Lung (tissue), 12 donors: ENCODE data around the gene EPB41. TPM values are rescaled to one million over a fixed set of nuclear protein-coding genes. Genes with fewer than 3 reads are reported as not detected.

Experiments
- ATAC-seq: fragments of 200-7000 bp; cut with Tn5 transposase; one replicate; pipeline ENCODE4 v1.9.1; 2020; ENCODE audit warnings: moderate number of reproducible peaks; ENCODE audit not compliant: insufficient read depth, low FRiP score
- DNase-seq, 3 donors: peaks; one replicate each; pipeline ENCODE4 v3.0.0-alpha.2; 2013 to 2017
- H3K27ac ChIP-seq, 2 donors: one replicate each; pipeline ENCODE4 v1.5.1; 2013; ENCODE audit warnings: mild to moderate bottlenecking in 2 of 2, moderate library complexity in 2 of 2, control low read depth in 1 of 2, inconsistent platforms in 1 of 2, low read depth in 1 of 2, low read length in 1 of 2
- H3K27me3 ChIP-seq, 3 donors: one replicate each; pipeline ENCODE4 v1.5.1; 2013; ENCODE audit warnings: low read length in 2 of 3; ENCODE audit not compliant: control insufficient read depth in 3 of 3, insufficient read depth in 3 of 3
- H3K36me3 ChIP-seq, 4 donors: one replicate each; pipeline ENCODE4 v1.5.1; 2013; ENCODE audit warnings: low read length in 4 of 4, mild to moderate bottlenecking in 1 of 4, moderate library complexity in 1 of 4; ENCODE audit not compliant: control insufficient read depth in 4 of 4, insufficient read depth in 4 of 4
- H3K4me1 ChIP-seq, 5 donors: one replicate each; pipeline ENCODE4 v1.5.1; 2013; ENCODE audit warnings: low read length in 5 of 5, mild to moderate bottlenecking in 2 of 5, moderate library complexity in 1 of 5; ENCODE audit not compliant: control insufficient read depth in 5 of 5, insufficient read depth in 5 of 5
- H3K4me3 ChIP-seq: one replicate; pipeline ENCODE4 v1.5.1; 2013; ENCODE audit warnings: mild to moderate bottlenecking, control low read depth, moderate library complexity
- H3K9ac ChIP-seq, 2 donors: one replicate each; pipeline ENCODE4 v1.5.1; 2013; ENCODE audit warnings: low read length in 2 of 2, control low read depth in 1 of 2; ENCODE audit not compliant: insufficient read depth in 1 of 2
- H3K9me3 ChIP-seq, 4 donors: one replicate each; pipeline ENCODE4 v1.5.1; 2013; ENCODE audit warnings: low read length in 3 of 4, mild to moderate bottlenecking in 1 of 4, moderate library complexity in 1 of 4; ENCODE audit not compliant: control insufficient read depth in 4 of 4, insufficient read depth in 3 of 4
- CTCF ChIP-seq: IDR thresholded peaks from 2 replicates; pipeline ENCODE4 v1.5.1; 2012; ENCODE audit warnings: mild to moderate bottlenecking; ENCODE audit errors: control extremely low read depth, extremely low read depth
- whole genome bisulfite sequencing, 2 donors: extraction: QIAGEN DNeasy Blood & Tissue Kit; methylation state at CpG; one replicate each; pipeline ENCODE4 v1.1.7; 2013; 5-methylcytosine and 5-hydroxymethylcytosine counted together
- polyA plus RNA-seq, 2 donors: library from polyadenylated mRNA; stranded (reverse); fragments of 200-250 nt; gene quantifications; one replicate each; pipeline ENCODE4 v1.2.1, GENCODE V29; 2013
- total RNA-seq, 2 donors: library from RNA; depleted of rRNA in 1 of 2; stranded (reverse); fragments of >200 nt in 1 of 2; gene quantifications; one replicate each; pipeline ENCODE4 v1.2.1, GENCODE V29; 2014 to 2021
- donor health status: control.
- donor health status: control.
- donor health status: Bipolar disorder and iron deficiency.
- donor health status: healthy.
- donor health status: DM: yes; HTN: yes; CAD: no.

Gene EPB41
- total and polyA plus RNA-seq, 4 donors = 10.4 to 69.0 (median 33.3) TPM

- peaks cover 0 to 3% (median 0%) of the 10 kb centered on the region in 5 donors for H3K4me1 ChIP-seq
- no peaks in the 10 kb centered on the region for H3K9me3 ChIP-seq
- no peak for ATAC-seq
- no peak for DNase-seq
- peaks cover 0 to 2% (median 0%) of the 10 kb centered on the region in 4 donors for H3K36me3 ChIP-seq
- no peak for TF ChIP-seq CTCF
- H3K27ac ChIP-seq = no peak overlapping the region
- no peak overlapping the region for H3K4me3 ChIP-seq
- H3K9ac ChIP-seq = no peak overlapping the region
- H3K27me3 ChIP-seq = no peaks in the 10 kb centered on the region
- WGBS, 2 donors = 71 to 80% methylated on average over 3 of the region's 3 CpGs
Observed at GRCh38 chr1:28973596-28974421, 59.4 kb downstream of the EPB41 start.

- no peak for TF ChIP-seq CTCF
- 89 to 91% methylated on average over 2 of the region's 2 CpGs for WGBS, 2 donors
- Histone ChIP-seq H3K4me3 (no peak overlapping the region), H3K27ac (no peak overlapping the region), H3K9me3 (no peaks in the 10 kb centered on the region), H3K9ac (no peak overlapping the region), H3K4me1 (peaks cover 0 to 3% (median 0%) of the 10 kb centered on the region in 5 donors), H3K27me3 (no peaks in the 10 kb centered on the region), H3K36me3 (peaks cover 0 to 2% (median 0%) of the 10 kb centered on the region in 4 donors)
- DNase-seq (no peak), ATAC-seq (no peak)
Observed at GRCh38 chr1:28974432-28974831, 60.1 kb downstream of the EPB41 start.

GRCh38 chr1:28976248-28976647, 61.9 kb downstream of the EPB41 start:
- DNase-seq (no peak), ATAC-seq (no peak)
- no peak overlapping the region for H3K27ac ChIP-seq
- no peaks in the 10 kb centered on the region for H3K27me3 ChIP-seq
- H3K36me3 ChIP-seq = peaks cover 0 to 2% (median 0%) of the 10 kb centered on the region in 4 donors
- 95 to 98% methylated on average over 2 of the region's 2 CpGs for WGBS, 2 donors
- H3K4me1 ChIP-seq = peaks cover 0 to 3% (median 0%) of the 10 kb centered on the region in 5 donors
- no peak overlapping the region for H3K9ac ChIP-seq
- no peak for TF ChIP-seq CTCF
- H3K4me3 ChIP-seq = no peak overlapping the region
- H3K9me3 ChIP-seq = no peaks in the 10 kb centered on the region
